Large intestine (tissue), 3 donors: ENCODE measurements around the gene FAM241B. TPM values are rescaled to one million over a fixed set of nuclear protein-coding genes. Genes with fewer than 3 reads are reported as not detected.

Experiments
- DNase-seq, 2 donors: peaks; one replicate each; pipeline versions ENCODE4 v3.0.0 to v3.0.0-alpha.2; 2013
- H3K27ac ChIP-seq: one replicate; pipeline ENCODE4 v1.5.1; 2013; ENCODE audit warnings: low read length
- H3K27me3 ChIP-seq: 2 replicates; pipeline ENCODE4 v1.6.1; 2013; ENCODE audit warnings: low read length; ENCODE audit not compliant: control insufficient read depth, insufficient read depth
- H3K36me3 ChIP-seq: 2 replicates; pipeline ENCODE4 v1.6.1; 2013; ENCODE audit warnings: low read length; ENCODE audit not compliant: control insufficient read depth, insufficient read depth
- H3K4me1 ChIP-seq: one replicate; pipeline ENCODE4 v1.6.1; 2013; ENCODE audit warnings: low read length; ENCODE audit not compliant: control insufficient read depth, insufficient read depth
- H3K4me3 ChIP-seq: one replicate; pipeline ENCODE4 v1.5.1; 2013; ENCODE audit warnings: low read length
- H3K9me3 ChIP-seq: one replicate; pipeline ENCODE4 v1.6.1; 2013; ENCODE audit warnings: mild to moderate bottlenecking, low read depth, low read length, moderate library complexity; ENCODE audit not compliant: control insufficient read depth
- WGBS: methylation state at CpG from one replicate; pipeline ENCODE4 v1.1.5; 2013; ENCODE audit warnings: low lambda C conversion rate; ENCODE audit not compliant: insufficient coverage; 5-methylcytosine and 5-hydroxymethylcytosine counted together
- polyA plus RNA-seq: library from polyadenylated mRNA; unstranded; fragments of 120-200 nt; gene quantifications from one replicate; pipeline ENCODE4 v1.2.1, GENCODE V29; 2013

FAM241B gene
- polyA plus RNA-seq, 1 donor = 6.4 TPM

DNA sequence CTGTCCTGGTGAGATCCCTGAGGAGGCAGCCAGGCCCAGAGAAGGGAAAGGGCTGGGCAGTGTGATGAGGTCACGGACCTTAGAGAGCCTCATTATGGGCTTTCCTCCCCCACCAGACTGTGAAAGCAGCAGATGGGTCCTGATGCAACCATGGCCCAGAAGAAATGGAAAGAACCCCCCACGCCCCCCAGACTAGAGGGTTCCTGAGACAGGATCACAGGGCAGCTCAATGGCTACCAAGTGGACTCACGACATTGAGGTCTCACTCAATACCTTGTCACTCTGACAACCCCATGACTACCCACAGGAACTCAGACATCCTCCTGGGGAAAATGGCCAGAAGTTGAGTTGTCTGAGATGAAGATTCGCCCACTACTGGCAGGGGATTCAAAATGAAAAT, 36.7 kb downstream of the FAM241B start:
- H3K36me3 ChIP-seq = no peaks in the 10 kb centered on the region
- H3K9me3 ChIP-seq = no peaks in the 10 kb centered on the region
- H3K4me1 ChIP-seq = no peaks in the 10 kb centered on the region
- DNase-seq = no peak
- no CpG with 5 or more reads among the region's 4 CpGs for WGBS
- peaks cover 6% of the 10 kb centered on the region for H3K27me3 ChIP-seq
- H3K27ac ChIP-seq = no peak overlapping the region
- H3K4me3 ChIP-seq = no peak overlapping the region

DNA sequence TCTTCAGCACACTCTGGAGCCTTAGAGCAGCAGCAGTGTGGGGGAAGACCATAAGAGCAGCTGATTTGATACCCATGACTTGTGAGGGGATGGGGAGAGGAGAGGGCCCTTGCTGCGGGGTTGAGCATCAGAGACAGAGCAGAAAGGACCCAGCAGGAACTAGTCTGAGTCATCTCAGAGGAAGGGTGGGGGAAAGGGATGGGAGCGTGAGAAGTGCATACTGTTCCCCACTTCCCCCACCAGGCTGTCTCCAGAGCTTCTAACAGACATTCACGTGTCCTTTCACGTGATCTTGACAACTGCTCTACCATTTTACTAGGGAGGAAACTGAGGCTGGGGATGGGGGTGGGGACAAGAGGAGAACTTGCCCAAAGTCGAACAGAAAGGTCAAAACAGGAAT, 38.7 kb downstream of the FAM241B start:
- DNase-seq = no peak
- no peak overlapping the region for H3K4me3 ChIP-seq
- WGBS = no CpG with 5 or more reads among the region's 5 CpGs
- no peaks in the 10 kb centered on the region for H3K9me3 ChIP-seq
- no peak overlapping the region for H3K27ac ChIP-seq
- H3K27me3 ChIP-seq = peaks cover 6% of the 10 kb centered on the region
- H3K36me3 ChIP-seq = no peaks in the 10 kb centered on the region
- no peaks in the 10 kb centered on the region for H3K4me1 ChIP-seq

DNA sequence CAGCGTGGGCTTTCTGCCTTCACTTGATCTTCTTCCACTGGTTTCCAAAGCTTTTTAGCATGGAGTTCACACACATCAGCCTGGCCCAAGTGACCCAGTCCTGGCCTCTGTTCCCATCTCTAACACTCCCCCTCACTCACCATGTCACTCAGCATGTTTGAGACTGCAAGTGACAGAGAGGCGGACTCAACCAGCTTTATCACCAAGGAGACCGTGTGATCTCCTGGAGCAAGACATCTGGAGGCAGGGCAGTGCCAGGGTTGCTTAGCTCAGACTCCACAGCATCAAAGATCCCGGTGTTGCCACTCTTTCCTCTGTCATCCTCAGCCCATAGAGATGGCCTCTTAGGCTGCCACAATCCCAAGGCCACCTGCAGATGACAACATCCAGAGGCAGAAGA, 39.4 kb downstream of the FAM241B start:
- Histone ChIP-seq H3K36me3 (no peaks in the 10 kb centered on the region), H3K4me1 (no peaks in the 10 kb centered on the region), H3K4me3 (no peak overlapping the region), H3K9me3 (no peaks in the 10 kb centered on the region), H3K27me3 (peaks cover 6% of the 10 kb centered on the region), H3K27ac (no peak overlapping the region)
- no CpG with 5 or more reads among the region's 4 CpGs for WGBS
- DNase-seq = no peak

DNA sequence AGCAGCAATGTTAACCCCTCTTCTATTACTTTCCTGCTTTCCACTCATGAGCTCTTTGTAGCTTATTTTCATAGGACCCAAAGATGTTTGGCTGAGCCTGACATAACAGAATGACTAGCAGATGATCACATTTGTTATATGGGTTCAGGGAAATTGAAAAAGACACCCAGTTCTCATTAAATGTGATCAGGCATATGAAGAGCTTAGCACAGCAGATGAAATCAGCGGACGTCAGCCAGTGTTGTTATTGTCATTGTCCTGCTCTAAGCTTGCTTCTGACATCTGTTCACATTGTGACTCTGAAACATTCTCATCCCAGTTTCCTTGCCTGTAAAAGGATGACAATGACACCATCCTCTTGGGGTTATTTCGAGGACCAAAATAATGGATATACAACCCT, 43.5 kb downstream of the FAM241B start:
- H3K4me3 ChIP-seq = no peak overlapping the region
- H3K27ac ChIP-seq = no peak overlapping the region
- H3K9me3 ChIP-seq = peaks cover 4% of the 10 kb centered on the region
- peaks cover 8% of the 10 kb centered on the region for H3K27me3 ChIP-seq
- H3K36me3 ChIP-seq = no peaks in the 10 kb centered on the region
- no CpG with 5 or more reads among the region's 3 CpGs for WGBS
- no peak for DNase-seq
- no peaks in the 10 kb centered on the region for H3K4me1 ChIP-seq

DNA sequence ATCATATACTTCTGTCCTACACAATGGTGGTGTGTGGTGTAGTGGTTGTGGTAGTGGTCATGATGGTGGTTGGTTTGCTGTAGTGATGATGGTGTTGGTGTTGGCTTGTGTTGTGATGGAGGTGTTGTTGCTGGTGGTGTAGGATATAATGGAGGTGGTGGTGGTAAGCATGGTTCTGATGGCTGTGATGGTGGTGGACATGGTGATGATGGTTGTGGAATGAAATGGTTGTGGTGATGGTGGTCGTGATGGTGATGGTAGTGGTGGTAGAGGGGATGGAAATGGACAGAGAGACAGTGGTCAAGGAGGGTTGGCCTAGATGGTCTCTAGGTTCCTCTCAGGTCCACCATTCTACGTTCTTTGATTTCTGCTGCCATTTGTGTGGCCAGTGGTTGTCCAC, 44.7 kb downstream of the FAM241B start:
- Histone ChIP-seq H3K4me1 (no peaks in the 10 kb centered on the region), H3K36me3 (no peaks in the 10 kb centered on the region), H3K27me3 (peaks cover 6% of the 10 kb centered on the region), H3K4me3 (no peak overlapping the region), H3K9me3 (peaks cover 4% of the 10 kb centered on the region), H3K27ac (no peak overlapping the region)
- whole genome bisulfite sequencing = no CpG with 5 or more reads among the region's 2 CpGs
- DNase-seq = no peak

DNA sequence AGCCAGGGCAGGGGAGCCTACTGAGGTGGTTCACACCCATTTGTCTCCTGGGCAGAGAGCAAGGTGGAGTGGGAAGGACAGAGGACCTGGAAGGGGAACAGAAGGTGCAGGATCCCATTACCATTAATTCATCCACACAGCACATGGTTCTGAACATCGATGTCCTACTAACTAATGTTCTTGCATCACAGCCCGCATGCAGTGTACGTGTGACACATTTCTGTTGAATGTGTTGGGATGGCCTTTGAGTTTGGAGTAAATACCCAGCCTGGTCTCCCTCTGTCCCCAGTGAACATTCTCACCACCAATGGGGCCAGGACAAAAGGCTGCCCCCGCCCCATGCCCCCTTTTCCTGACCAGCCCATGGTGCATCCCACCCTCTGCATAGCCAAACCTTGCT, 46.3 kb downstream of the FAM241B start:
- Histone ChIP-seq H3K4me1 (no peaks in the 10 kb centered on the region), H3K27me3 (peaks cover 6% of the 10 kb centered on the region), H3K9me3 (peaks cover 4% of the 10 kb centered on the region), H3K27ac (no peak overlapping the region), H3K36me3 (no peaks in the 10 kb centered on the region), H3K4me3 (no peak overlapping the region)
- no CpG with 5 or more reads among the region's 4 CpGs for WGBS
- no peak for DNase-seq

DNA sequence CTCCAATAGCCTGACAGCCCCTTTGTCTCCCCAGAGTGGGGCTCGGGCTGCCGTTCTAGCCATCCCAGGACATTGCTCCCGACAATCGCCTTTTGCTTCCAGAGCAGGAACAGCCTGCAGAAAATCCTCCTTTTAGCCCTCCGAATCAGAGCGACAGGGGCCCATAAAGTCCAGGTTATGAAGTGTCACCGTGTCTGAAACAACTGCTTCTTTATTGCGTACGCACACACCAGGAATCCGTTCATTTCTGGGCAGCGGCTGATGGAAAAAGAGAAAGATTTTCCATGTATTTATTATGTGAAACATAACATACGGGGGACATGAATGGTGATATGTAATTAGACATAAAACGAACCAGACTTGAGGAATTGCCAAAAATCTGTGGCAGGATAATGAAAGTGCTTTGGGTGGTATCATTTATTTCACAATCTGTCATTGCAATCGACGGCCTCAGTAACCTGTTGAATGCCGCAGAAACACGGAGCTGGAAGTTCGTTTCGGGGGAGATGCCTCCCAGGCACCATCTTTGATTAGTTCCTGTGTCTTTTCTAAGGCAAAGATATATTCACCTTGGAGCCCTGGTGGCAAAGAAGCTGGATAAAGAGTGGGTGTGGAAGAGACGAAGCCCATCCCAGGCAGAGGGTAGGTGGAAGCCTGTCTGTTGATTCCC, 48.1 kb downstream of the FAM241B start:
- Histone ChIP-seq H3K4me3 (no peak overlapping the region), H3K27me3 (peaks cover 6% of the 10 kb centered on the region), H3K4me1 (peaks cover under 1% of the 10 kb centered on the region), H3K27ac (no peak overlapping the region), H3K9me3 (peaks cover 4% of the 10 kb centered on the region), H3K36me3 (no peaks in the 10 kb centered on the region)
- 65% methylated on average over 6 of the region's 20 CpGs for WGBS
- no peak for DNase-seq

DNA sequence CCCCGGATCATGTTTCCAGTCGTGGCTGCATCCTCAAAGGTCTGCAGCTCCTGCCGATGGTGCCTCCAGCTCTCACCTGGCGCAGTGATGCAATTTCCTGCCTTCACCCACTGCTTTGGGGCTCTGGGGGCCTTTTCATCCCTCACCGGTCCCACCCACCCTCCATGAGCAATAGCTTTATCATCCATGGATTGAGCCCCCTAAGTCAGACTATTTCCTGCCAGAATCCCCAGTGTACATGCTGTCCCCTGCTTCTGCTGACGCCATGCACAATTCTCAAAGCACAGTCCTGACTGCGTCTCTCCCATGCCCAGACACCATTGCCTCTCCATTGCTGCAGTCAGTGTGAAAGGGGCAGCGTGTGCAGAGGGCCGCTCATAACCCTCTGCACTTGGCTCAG, 49.7 kb downstream of the FAM241B start:
- no CpG with 5 or more reads among the region's 9 CpGs for WGBS
- peaks cover 9% of the 10 kb centered on the region for H3K4me1 ChIP-seq
- H3K4me3 ChIP-seq = no peak overlapping the region
- peaks cover 2% of the 10 kb centered on the region for H3K9me3 ChIP-seq
- H3K36me3 ChIP-seq = no peaks in the 10 kb centered on the region
- H3K27me3 ChIP-seq = peaks cover 6% of the 10 kb centered on the region
- no peak for DNase-seq
- H3K27ac ChIP-seq = no peak overlapping the region

DNA sequence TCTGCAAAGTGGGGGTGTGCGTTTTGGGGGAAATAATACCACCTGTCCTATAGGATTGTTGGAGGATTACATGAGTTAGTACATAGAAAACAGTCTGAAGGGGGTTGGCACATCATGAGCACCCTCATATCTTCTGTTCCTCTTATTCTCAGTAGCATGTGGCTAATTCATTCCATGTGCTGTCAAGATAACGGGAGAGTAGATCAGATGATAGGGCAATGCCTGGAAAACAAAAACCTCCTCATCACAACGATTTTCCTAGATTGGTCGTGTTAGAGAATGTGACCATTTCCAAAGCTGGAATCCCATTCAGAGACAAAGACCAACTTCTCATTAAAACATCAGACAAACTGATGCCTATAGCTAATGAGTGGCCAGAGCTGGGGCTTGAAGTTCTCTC, 50.6 kb downstream of the FAM241B start:
- peaks cover 4% of the 10 kb centered on the region for H3K27me3 ChIP-seq

DNA sequence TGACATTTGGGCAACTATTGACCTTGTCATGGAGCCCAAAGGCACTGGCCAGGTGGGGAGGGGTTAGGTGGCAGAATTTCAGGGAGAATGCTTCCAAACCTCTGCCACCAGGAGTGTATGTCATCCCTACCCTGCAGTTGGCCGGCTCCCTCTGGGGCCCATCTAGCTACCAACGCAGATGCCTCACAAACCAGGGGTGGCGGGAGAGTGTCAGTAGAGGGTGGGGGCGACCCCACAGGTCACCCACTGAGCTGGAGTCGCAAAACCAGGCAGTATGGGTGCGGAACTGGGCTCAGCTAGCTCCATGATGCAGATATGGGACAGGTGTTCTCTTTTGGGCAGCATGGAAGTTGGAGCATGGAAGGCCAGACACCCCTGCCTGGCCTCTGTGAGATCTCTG, 51.4 kb downstream of the FAM241B start:
- Histone ChIP-seq H3K36me3 (no peaks in the 10 kb centered on the region), H3K4me1 (peaks cover 19% of the 10 kb centered on the region), H3K27me3 (no peaks in the 10 kb centered on the region), H3K9me3 (no peaks in the 10 kb centered on the region), H3K4me3 (no peak overlapping the region), H3K27ac (no peak overlapping the region)
- no CpG with 5 or more reads among the region's 6 CpGs for WGBS
- no peak for DNase-seq

More for the DNA sequence above, 50.6 kb downstream of the FAM241B start:
- DNase-seq = no peak
- Histone ChIP-seq H3K9me3 (no peaks in the 10 kb centered on the region), H3K4me1 (peaks cover 17% of the 10 kb centered on the region), H3K4me3 (no peak overlapping the region), H3K36me3 (no peaks in the 10 kb centered on the region), H3K27ac (no peak overlapping the region)
- WGBS = no CpG with 5 or more reads among the region's 4 CpGs

DNA sequence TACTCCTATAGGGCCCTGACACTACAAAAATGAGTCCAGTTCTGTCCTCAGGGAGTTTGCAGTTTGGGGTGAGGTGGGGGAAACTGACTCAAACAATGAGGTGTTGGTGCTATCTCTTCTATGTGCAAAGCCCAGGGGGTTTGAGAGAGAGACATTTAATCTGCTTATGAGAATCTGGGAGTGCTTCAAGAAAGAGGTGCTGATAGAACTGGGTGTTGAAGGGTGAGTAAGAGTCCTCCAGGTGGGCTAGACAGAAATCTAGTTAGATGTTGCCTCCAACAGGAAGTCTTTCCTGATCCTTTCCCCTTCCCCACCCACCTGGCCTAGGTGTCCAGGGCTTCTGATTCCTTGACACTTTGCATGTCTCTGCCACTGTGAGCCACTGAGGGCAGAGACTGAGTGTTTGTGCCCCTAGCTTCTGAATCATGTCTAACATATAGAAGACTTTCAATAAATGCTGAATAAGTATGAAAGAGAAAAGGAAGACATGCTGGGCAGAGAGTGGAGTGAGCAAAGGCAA, 53.0 kb downstream of the FAM241B start:
- Histone ChIP-seq H3K9me3 (no peaks in the 10 kb centered on the region), H3K4me3 (no peak overlapping the region), H3K27me3 (no peaks in the 10 kb centered on the region), H3K27ac (peak overlapping the region; percentile 93), H3K36me3 (no peaks in the 10 kb centered on the region), H3K4me1 (peaks cover 19% of the 10 kb centered on the region)
- no peak for DNase-seq
